ENCODE results near the gene KRTAP3-1. TPM values are rescaled to one million over a fixed set of nuclear protein-coding genes. Genes with fewer than 3 reads are reported as not detected.

Gene KRTAP3-1
- total RNA-seq, 2 experiments from 2014 or later: not detected

- no peak for TF ChIP-seq CTCF (conservative IDR thresholded peaks at IDR 0.05; ENCODE audit: low read length)
- TF ChIP-seq EZH2phosphoT487 (IDR thresholded peaks at IDR 0.05; ENCODE audit: borderline replicate concordance, low read depth, low read length): no peak
Observed at GRCh38 chr17:41016578-41017215, 7.8 kb upstream of the KRTAP3-1 start.

GRCh38 chr17:41015454-41015853, 6.5 kb upstream of the KRTAP3-1 start:
- H3K4me1 ChIP-seq (ENCODE audit: insufficient read depth, low read length, poor library complexity, severe bottlenecking): no peaks in the 10 kb centered on the region
- intact Hi-C loops (cut with micrococcal nuclease; ENCODE audit: unreplicated experiment): no loop called here
- no peak overlapping the region for H2AFZ ChIP-seq (ENCODE audit: low read length)
- H4K20me1 ChIP-seq (ENCODE audit: insufficient read depth, low read length): no peaks in the 10 kb centered on the region
- ChIA-PET CTCF (ENCODE audit: unreplicated experiment) (no interaction called here), POLR2A (no interaction called here)
- no peak overlapping the region for H3K4me2 ChIP-seq (ENCODE audit: low read length)
- H3K9me3 ChIP-seq (ENCODE audit: low read length): no peaks in the 10 kb centered on the region
- no peak for TF ChIP-seq CTCF (conservative IDR thresholded peaks at IDR 0.05; ENCODE audit: low read length)
- no peak for TF ChIP-seq EZH2phosphoT487 (IDR thresholded peaks at IDR 0.05; ENCODE audit: borderline replicate concordance, low read depth, low read length)
- H3K79me2 ChIP-seq (ENCODE audit: insufficient read depth, low read depth, low read length): no peaks in the 10 kb centered on the region
- H3K36me3 ChIP-seq (ENCODE audit: insufficient read depth, low read length): no peaks in the 10 kb centered on the region
- no TSS peak for BruUV-seq (replicated peaks)
- H3K27ac ChIP-seq (ENCODE audit: low read depth, low read length, poor library complexity, severe bottlenecking): no peak overlapping the region
- no peak overlapping the region for H3K4me3 ChIP-seq (ENCODE audit: low read depth, low read length, poor library complexity, severe bottlenecking)
- H3K9me2 ChIP-seq (ENCODE audit: insufficient read depth, low read length): no peaks in the 10 kb centered on the region
- DNase-seq (ENCODE audit: low spot score): no peak

More at GRCh38 chr17:41016578-41017215, 7.8 kb upstream of the KRTAP3-1 start:
- no peaks in the 10 kb centered on the region for H3K9me2 ChIP-seq (ENCODE audit: insufficient read depth, low read length)
- H2AFZ ChIP-seq (ENCODE audit: low read length): no peak overlapping the region
- no peaks in the 10 kb centered on the region for H4K20me1 ChIP-seq (ENCODE audit: insufficient read depth, low read length)
- no peak overlapping the region for H3K27ac ChIP-seq (ENCODE audit: low read depth, low read length, poor library complexity, severe bottlenecking)
- intact Hi-C loops (cut with micrococcal nuclease; ENCODE audit: unreplicated experiment): no loop called here
- H3K4me2 ChIP-seq (ENCODE audit: low read length): no peak overlapping the region
- H3K9me3 ChIP-seq (ENCODE audit: low read length): no peaks in the 10 kb centered on the region
- no peak overlapping the region for H3K4me3 ChIP-seq (ENCODE audit: low read depth, low read length, poor library complexity, severe bottlenecking)
- H3K79me2 ChIP-seq (ENCODE audit: insufficient read depth, low read depth, low read length): no peaks in the 10 kb centered on the region
- H3K4me1 ChIP-seq (ENCODE audit: insufficient read depth, low read length, poor library complexity, severe bottlenecking): no peaks in the 10 kb centered on the region
- H3K36me3 ChIP-seq (ENCODE audit: insufficient read depth, low read length): no peaks in the 10 kb centered on the region
- POLR2A ChIA-PET: no interaction called here
- no peak for DNase-seq (ENCODE audit: low spot score)
- CTCF ChIA-PET (ENCODE audit: unreplicated experiment): no interaction called here
- no TSS peak for BruUV-seq (replicated peaks)

- no peaks in the 10 kb centered on the region for H4K20me1 ChIP-seq (ENCODE audit: insufficient read depth, low read length)
- no peaks in the 10 kb centered on the region for H3K9me2 ChIP-seq (ENCODE audit: insufficient read depth, low read length)
- TF ChIP-seq EZH2phosphoT487 (IDR thresholded peaks at IDR 0.05; ENCODE audit: borderline replicate concordance, low read depth, low read length) (no peak), CTCF (conservative IDR thresholded peaks at IDR 0.05; ENCODE audit: low read length) (no peak)
- ChIA-PET CTCF (ENCODE audit: unreplicated experiment) (no interaction called here), POLR2A (no interaction called here)
- no peak overlapping the region for H3K4me3 ChIP-seq (ENCODE audit: low read depth, low read length, poor library complexity, severe bottlenecking)
- BruUV-seq (replicated peaks): no TSS peak
- no peaks in the 10 kb centered on the region for H3K79me2 ChIP-seq (ENCODE audit: insufficient read depth, low read depth, low read length)
- no peaks in the 10 kb centered on the region for H3K4me1 ChIP-seq (ENCODE audit: insufficient read depth, low read length, poor library complexity, severe bottlenecking)
- H3K27ac ChIP-seq (ENCODE audit: low read depth, low read length, poor library complexity, severe bottlenecking): no peak overlapping the region
- no peaks in the 10 kb centered on the region for H3K9me3 ChIP-seq (ENCODE audit: low read length)
- intact Hi-C loops (cut with micrococcal nuclease; ENCODE audit: unreplicated experiment): no loop called here
- no peak overlapping the region for H3K4me2 ChIP-seq (ENCODE audit: low read length)
- no peak overlapping the region for H2AFZ ChIP-seq (ENCODE audit: low read length)
- DNase-seq (ENCODE audit: low spot score): no peak
- H3K36me3 ChIP-seq (ENCODE audit: insufficient read depth, low read length): no peaks in the 10 kb centered on the region
Observed at GRCh38 chr17:41013606-41014005, 4.7 kb upstream of the KRTAP3-1 start.

All from OCI-LY7 (cell line).